Measurements from ENCODE around the gene FAM131B.

DNA sequence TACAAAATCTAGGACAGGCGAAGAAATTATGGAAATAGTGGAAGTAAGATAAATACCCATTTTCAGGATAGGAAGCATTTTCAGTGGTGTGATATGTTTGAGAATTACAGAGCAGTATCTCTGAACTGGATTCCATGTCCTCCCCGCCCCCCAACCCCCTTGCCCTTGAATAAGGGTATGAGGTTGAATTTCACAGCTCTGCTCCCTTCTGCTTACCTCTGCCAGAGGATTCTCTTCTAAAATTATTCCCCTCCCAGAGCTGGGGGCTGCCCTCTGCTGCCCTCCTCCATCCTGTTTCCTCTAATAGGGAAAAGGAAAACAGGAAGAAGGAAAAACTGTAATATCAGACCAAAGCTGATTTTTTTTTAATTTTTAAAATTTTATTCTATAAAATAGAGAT lies 53.9 kb downstream of the FAM131B start:
- TF ChIP-seq ZNF274 (IDR thresholded peaks at IDR 0.05; ENCODE audit: low read depth, low read length): no peak
- TF ChIP-seq YY1 (IDR thresholded peaks at IDR 0.05; ENCODE audit: insufficient read depth, insufficient read length): no peak
- no peak for TF ChIP-seq SUZ12 (IDR thresholded peaks at IDR 0.05; ENCODE audit: extremely low read depth, insufficient read depth, insufficient read length)
